ENCODE results near the gene SLF1. TPM values are rescaled to one million over a fixed set of nuclear protein-coding genes. Genes with fewer than 3 reads are reported as not detected.
A peak's percentile ranks its signal among the peaks of the same experiment; 100 is the strongest.
"Not testable (repeated sequence)": the region's sequence is repeated elsewhere in the genome, so short reads cannot be mapped to it uniquely, and the experiment has no call there.

Gene SLF1
- 7.4 TPM for total RNA-seq
- long read RNA-seq, full-length matches to known transcripts: 3 of 7 reads
- long read RNA-seq, partial matches to known transcripts: 0 of 7 reads
- long read RNA-seq, other reads (novel, unspliced or antisense): 4 of 7 reads

DNA sequence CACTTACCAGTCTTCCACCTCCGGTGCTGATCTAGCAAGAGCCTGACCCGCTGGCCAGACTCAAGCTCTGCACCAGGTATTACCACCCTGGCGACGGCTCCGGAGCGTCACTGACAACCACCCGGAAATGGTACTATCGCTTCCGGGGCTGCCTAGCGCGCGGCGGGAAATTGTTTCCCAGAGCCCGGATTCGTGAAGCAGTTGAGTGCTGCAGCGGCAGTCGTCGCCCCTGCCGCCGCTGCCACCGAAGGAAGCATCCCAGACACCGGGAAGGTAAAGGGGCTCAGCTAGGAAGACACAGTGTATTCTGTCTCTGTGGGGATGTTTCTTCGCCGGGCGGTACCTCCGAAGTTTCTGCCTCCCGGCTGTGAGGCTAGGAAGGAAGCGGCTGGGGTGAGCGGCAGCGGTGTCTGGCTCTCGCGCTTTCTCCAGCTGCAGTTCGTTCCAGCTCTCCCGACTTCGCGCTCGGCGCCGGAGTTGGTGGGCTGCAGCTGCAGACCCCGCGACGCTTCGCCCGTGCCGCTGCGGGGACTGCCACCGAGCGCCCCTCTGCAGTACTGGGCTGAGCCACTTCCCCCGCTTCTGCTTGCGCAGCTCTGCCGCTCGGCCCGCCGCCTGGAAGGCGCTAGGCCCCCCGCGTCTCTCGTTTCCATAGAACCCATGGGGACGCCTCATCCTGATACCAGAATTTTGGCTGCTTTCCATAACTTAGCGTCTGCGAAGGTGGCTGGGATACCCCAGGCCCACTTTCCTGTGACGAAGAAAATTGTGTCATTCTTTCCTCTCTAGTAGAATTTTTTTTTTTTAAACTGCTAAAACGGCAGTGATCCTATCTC is at the start of gene SLF1, which contains the start of gene KIAA0825:
TSS of gene SLF1 (plus strand) at position 177 of the 836 bp plus-strand sequence. CDS start 10,142 bp downstream, outside the sequence.
TSS of gene KIAA0825 (minus strand) at position 112 of the 836 bp plus-strand sequence. CDS start 81,478 bp downstream, outside the sequence.
- DNase-seq (ENCODE audit: missing footprints) (peak; percentile 93), ATAC-seq (peak; percentile 98)
- intact Hi-C loops (cut with DNase I): no loop called here

DNA sequence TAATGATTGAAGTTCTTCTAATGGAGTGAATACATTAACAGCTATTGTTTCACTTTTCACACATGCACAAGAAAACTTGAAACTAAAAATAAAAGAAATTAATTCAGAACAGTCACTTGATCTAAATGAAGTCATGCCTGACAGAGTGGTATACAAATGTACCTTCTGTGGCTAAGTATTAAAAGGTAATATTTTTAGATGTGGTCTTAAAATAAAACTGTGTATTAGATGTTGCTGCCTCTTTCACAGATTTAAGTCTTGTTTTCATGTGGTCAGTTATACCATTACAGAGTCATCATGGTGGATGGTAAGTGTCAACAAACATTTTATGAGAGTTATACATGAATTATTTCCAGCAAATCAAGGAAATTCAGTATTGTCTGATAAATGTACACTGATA is 47.1 kb upstream of the SLF1 start:
- intact Hi-C loops (cut with DNase I): no loop called here
- DNase-seq (ENCODE audit: missing footprints) (no peak), ATAC-seq (no peak)

DNA sequence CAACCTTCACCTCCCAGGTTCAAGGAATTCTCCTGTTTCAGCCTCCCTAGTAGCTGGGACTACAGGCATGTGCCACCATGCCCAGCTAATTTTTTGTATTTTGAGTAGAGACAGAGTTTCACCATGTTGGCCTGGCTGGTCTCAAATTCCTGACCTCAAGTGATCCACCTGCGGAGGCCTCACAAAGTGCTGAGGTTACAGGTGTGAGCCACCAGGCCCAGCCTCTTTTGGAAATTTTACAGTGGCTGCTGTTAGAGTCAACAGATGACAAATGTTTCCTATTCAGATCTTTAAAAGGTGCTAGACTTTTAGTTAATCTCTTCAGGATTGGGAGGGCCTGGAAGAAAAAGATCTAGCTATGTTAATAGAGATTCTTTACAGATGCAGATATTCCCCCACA is 45.1 kb upstream of the SLF1 start:
- ATAC-seq; DNase-seq (ENCODE audit: missing footprints); intact Hi-C loops (cut with DNase I): not testable (repeated sequence)

DNA sequence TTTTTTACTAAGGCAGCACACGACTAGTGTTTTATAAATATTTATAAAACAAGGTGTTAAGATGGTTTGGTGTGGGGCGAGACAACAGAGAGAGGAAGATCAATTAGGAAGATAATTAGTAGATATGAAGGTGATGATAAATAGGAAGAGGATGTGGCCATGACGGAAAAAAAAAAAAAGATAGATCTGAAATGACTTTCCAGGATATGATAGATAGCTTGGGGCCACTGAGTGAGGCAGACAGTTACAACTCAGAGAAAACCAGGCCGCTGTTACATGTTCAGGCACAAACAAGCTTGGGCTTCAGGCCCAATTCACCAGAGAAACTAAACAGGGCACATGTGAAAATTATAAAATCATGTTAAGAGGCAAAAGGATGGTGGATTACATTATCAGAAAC is 43.3 kb upstream of the SLF1 start:
- DNase-seq (ENCODE audit: missing footprints) (no peak), ATAC-seq (no peak)
- intact Hi-C loops (cut with DNase I): no loop called here

DNA sequence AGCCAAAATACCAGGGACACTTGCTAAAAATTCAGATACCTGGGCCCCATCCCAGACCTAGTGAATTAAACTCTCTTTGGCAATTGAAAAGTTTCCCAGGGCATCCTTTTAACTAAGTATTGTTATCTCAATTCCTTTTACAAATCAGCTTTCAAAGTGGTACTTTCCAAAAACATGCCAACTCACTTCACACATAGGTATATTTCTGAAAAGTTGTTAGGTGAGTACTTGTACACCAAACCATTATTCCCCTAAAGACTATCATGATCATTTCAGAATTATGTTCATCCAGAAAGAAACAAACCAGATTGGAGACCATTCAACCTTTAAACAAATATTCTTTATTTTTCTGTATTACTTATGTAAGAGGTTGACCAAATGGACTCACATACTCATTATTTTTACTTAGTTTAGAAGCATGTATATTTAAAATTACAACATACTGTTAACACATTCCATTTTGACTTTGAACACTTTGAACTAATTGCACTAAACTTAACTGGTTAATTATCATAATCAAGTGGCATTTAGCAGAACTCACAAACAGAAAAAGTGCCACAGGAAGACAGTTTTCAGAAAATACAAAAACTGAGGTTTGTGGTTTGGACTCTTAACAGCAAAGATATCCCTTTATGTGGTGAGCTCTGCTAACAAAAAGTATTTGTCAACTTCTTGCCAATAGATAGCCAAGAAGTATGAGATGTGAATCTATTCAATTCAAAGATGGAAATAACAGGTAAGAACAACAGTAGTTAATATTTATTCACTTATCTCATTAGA is 40.8 kb upstream of the SLF1 start:
- ATAC-seq: no peak
- intact Hi-C loops (cut with DNase I): no loop called here
- no peak for DNase-seq (ENCODE audit: missing footprints)

DNA sequence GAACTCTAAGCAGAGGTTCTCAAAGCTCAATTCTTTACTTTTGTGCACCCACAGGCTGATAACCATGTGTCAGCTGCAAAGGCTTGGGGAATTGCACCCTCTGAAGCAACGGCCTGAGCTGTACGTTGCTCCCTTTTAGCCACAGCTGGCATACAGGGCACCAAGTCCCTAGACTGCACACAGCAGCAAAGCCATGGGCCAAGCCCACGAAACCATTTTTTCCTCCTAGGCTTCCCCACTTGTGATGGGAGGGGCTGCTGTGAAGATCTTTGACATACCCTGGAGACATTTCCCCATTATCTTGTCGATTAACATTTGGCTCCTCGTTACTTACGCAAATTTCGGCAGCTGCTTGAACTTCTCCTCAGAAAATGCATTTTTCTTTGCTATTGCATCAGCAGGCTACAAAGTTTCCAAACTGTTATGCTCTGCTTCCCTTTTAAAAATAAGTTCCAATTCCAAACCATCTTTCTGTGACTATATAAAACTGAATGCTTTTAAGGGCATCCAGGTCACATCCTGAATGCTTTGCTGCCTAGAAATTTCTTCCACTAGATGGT is 23.1 kb upstream of the SLF1 start:
- DNase-seq (ENCODE audit: missing footprints) (no peak), ATAC-seq (no peak)
- intact Hi-C loops (cut with DNase I): no loop called here

DNA sequence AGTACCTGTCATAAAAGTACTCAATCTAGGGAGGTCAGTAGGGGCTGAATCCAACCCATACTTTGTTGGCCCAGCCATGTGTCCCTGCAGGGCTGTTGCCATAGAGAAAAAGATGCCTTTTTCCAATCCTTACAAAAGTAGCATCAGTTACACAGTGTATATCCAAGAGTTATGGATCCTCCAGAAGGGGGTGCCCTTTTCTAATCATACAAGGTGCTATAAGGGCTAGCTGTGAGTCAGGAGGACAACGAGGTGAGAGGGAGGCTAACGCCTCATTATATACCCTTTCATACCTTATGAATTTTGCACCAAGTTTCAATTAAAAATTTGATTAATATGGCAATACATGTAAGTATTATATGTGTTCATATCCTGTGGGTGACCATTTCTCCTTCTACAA is 4.9 kb upstream of the SLF1 start:
- DNase-seq (ENCODE audit: missing footprints) (no peak), ATAC-seq (no peak)
- intact Hi-C loops (cut with DNase I): no loop called here

DNA sequence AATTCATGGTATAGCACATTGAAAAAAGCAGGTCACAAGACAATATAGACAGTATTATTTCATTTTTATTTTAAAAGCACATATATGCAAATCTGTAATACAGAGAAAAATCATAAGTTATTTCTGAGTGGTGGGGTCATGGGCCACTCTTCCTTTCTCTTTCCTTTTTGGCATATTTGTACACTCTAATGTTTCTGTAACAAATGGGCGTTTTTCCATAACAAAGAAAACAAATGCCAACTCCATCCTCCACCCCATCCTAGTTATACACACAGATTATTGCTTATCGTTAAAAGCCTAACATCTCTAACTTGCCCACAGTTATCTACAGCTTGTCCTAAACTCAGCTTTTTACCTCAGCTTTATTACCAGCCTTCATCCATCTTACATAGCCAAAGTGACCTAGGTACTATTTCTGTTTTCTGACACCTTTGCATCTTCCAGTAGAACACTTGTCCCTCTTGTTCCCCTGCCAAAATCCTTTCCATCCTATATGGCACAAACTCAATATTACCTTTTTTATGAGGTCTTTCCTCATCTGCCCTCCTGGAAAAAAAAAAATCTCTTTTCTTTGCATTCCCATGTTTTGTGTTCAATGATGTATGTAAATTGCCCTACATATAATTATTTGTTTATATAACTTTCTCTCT is 4.2 kb upstream of the SLF1 start:
- ATAC-seq (no peak), DNase-seq (ENCODE audit: missing footprints) (no peak)
- intact Hi-C loops (cut with DNase I): no loop called here

DNA sequence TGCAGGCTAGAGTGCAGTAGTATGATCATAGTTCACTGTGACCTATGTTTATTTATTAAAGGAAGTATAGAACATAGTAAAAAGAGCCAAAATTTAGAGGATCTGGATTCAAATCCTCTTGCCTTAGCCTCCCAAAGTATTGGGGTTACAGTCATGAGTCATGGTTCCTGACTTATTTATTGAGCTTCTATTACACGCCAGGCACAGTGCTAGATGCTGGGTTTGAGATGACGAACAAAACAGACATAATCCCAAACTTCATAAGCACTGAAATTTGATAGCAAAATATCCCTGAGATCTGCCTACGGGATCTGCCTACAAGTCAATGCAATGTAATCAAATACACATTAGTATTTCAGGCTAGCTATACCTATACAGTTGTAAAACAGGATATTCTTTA is 2.6 kb upstream of the SLF1 start:
- DNase-seq (ENCODE audit: missing footprints) (no peak), ATAC-seq (no peak)
- intact Hi-C loops (cut with DNase I): no loop called here

DNA sequence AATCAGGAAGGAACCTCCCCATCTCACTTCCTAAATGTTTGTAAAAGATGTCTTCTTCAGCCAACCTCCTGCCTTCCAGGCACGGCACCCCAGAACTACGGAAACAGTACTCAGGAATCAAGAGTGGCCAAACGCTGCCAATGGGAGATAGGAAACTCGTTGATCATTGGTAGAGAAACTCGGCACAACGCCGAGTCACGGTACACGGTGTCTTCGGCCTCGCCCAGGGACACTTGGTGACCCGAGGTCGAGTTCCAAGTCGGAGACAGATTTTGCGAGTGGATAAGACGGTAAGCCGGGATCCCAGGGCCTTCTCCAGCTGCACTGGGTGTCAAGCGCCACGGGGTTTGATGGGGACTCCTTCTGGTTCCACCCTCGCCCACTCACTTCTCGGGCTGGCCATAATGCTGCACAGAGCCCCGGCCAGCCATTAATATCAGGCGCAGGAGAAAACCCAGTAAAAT is 408 bp upstream of the SLF1 start:
- DNase-seq (ENCODE audit: missing footprints): no peak
- ATAC-seq: peak; percentile 68
- intact Hi-C loops (cut with DNase I): no loop called here

DNA sequence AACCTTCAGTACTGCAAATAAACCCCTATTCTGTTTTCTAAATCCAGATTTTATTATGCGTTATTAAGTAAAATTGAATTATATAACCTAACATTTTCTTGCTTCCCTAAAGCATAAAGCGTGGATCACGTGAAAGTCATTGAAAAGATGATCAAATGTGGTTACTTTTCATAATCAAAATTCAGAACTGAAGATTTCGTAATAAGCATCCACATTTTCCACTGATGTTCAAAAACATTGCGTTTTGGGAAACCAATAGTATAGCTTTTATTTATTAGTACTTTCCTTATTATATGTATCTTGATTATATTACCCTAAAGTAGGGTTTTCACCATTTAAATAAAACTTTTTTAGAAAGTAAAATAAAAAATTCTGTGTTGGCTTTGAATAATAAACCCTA is 1.8 kb downstream of the SLF1 start:
- no peak for ATAC-seq
- intact Hi-C loops (cut with DNase I): no loop called here
- DNase-seq (ENCODE audit: missing footprints): no peak

DNA sequence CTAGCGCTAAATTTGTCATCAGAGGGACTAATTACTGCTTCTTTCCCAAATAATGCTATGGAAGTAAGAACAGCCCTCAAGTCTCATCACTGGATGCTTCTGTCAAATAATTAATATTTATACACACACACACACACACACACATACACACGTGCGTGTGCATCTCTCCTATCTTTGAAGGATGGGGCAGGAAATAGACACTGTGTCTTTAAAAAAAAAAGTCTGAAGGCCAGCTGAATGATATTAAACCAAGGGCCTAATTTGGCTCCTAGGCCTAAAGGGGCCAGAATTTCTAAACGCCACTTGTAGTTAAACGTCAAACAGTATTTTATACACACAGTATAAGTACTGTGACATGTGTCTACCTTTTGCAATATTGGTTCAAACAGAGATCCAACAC is 3.3 kb downstream of the SLF1 start:
- intact Hi-C loops (cut with DNase I): no loop called here
- DNase-seq (ENCODE audit: missing footprints): no peak
- no peak for ATAC-seq

DNA sequence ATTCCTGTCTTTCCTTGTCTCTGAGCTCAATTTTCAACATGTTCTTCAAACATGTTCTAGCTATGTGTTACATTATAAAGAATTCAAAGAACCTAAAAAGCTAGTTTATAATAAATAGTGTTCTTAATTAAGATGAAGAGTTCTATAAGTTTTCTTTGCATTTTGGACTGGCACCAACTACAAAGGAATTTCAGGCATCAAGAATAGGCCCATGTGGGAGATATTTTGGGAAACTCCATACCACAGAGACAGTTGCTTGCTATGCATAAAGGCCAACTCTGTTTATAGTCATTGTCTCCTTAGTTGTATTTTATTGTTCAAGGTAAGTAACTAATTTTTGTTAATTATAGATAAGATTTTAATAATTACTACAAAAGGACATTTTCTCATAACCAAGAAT is 4.5 kb downstream of the SLF1 start:
- ATAC-seq (no peak), DNase-seq (ENCODE audit: missing footprints) (no peak)
- intact Hi-C loops (cut with DNase I): no loop called here

DNA sequence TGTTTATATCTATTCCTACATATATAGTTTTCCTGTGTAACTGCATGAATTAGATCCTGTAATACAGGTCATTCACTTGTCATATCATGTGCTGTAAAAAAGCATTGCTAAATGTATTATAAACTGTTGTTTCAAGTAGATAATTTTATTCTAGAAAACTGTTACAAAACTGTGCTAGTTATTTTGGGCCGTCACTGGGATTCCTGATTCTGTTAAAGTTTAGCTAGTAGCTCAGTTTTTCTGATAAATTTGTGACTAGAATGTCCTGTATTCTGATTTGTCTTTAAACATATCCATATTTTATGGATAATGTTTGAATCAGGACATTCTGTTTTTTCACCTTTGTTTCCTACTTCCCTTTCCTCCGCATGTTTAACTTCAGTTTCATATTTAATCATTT is 5.4 kb downstream of the SLF1 start:
- ATAC-seq (no peak), DNase-seq (ENCODE audit: missing footprints) (no peak)
- intact Hi-C loops (cut with DNase I): no loop called here

DNA sequence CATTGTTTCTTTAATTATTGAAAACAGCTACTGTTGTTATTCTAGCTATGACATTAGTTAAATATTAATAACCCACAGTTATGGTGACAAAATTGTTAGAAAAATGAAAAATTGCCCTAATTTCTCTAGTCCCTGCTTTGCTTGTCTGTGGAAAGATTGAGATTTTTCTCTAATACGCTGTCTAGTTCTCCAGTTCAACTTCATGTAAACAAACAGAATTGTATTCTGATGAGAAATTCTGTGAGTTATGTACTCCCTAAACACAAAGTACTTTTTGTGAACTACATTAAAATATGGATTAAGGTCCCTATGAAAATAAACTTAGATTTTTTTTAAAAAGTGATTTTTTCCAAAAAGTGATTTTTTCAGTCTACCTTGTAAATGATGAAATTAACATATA is 8.7 kb downstream of the SLF1 start:
- DNase-seq (ENCODE audit: missing footprints) (no peak), ATAC-seq (no peak)
- intact Hi-C loops (cut with DNase I): no loop called here

DNA sequence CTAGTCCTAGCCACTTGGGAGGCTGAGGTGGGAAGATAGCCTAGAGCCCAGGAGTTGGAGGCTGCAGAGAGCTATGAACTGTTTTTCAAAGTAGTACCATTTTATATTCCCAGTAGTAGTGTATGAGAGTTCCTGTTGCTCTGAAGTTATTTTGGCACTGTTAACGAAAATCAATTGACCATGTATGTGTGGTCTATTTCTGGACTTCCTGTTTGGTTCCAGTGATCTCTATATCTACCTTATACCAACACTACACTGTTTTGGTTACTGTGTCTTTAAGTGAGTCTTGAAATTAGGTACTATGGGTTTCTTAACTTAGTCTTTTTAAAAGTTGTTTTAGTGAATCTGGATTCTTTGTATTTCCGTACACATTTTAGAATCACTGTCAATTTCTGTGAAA is 13.6 kb downstream of the SLF1 start:
- intact Hi-C loops (cut with DNase I): no loop called here
- ATAC-seq (no peak), DNase-seq (ENCODE audit: missing footprints) (no peak)

DNA sequence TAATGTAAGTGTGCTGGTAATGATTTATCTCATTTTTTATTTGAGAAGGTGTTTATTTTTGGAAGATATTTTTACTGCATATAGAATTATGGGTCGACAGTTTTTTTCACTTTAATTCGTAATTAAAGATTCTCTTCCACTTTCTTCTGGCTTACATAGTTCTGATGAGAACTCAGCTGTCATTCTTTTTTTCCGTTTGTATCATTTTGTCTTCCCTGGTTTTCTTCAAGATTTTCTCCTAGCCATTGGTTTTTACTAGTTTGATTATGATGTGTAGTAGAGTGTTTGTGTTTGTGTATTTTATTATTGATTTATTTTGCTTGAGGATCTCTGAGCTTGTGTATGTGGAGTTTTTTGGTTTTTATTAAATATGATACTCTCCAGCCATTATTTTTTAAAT is 21.7 kb downstream of the SLF1 start:
- no peak for DNase-seq (ENCODE audit: missing footprints)
- intact Hi-C loops (cut with DNase I): no loop called here
- ATAC-seq: no peak

DNA sequence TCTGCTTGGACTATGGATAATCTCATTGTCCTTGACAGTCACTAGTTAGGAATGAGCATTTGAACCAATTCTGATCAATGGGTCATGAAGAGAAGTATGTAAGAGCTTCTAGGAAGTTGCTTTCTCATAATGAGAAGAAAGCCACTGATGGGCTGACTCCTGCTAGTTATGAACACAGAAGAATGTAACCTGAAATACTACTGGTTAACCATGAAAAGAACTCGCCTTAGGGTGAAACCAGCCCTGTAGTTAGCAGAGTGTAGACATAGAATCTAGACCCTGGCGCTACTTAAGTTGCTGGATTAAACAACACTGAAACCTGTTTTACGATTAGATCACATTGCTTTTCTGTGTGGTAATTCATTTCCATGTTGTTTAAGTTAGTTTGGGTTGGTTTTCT is 26.6 kb downstream of the SLF1 start:
- DNase-seq (ENCODE audit: missing footprints) (no peak), ATAC-seq (no peak)
- intact Hi-C loops (cut with DNase I): no loop called here

DNA sequence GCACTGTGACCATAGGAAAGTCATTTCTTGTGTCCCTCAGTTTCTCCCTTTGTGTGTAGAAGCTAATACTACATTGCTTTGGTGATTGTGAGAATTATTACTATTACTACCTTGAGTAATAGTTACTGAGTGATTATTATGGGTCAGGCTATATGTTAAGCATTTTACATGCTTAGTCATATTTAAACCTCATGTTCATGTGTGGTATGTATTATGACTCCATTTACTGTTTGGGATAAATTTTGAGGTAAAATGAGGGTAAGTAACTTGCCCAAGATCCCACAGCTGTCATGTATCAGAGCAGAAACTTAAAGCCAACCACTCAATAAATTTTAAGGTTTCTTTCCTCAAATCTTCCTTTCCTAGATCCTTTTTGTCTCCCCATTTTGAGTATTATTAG is 28.3 kb downstream of the SLF1 start:
- intact Hi-C loops (cut with DNase I): no loop called here
- ATAC-seq: no peak
- DNase-seq (ENCODE audit: missing footprints): no peak

All from Right ventricle myocardium inferior (tissue), 1 donor.